H1 (cell line): ENCODE data around the gene ARMC12. TPM values are rescaled to one million over a fixed set of nuclear protein-coding genes. Genes with fewer than 3 reads are reported as not detected.

Experiments
- CTCF ChIA-PET: fragments of 300-600 bp; sonication (Branson Sonifier 250); formaldehyde crosslinking; loops from one replicate; lab custom pipeline; 2021; ENCODE audit not compliant: partially characterized antibody; lab: Charles Lee
- POLR2A ChIA-PET: fragments of 300-600 bp; sonication (Branson Sonifier 250); formaldehyde crosslinking; loops from one replicate; lab custom pipeline; 2021; ENCODE audit warnings: inconsistent platforms; ENCODE audit not compliant: partially characterized antibody; lab: Charles Lee
- DNase-seq, 2 experiments: peaks; one replicate each; pipeline versions ENCODE4 v3.0.0 to v3.0.0-alpha.2; 2010 to 2022; ENCODE audit warnings: low spot score in 2 of 2, low read depth in 1 of 2, mixed read lengths in 1 of 2
- FAIRE-seq: peaks from 2 replicates; lab custom pipeline; 2011; peaks lifted over from hg19 to GRCh38; lab: Jason Lieb, UNC
- H2AFZ ChIP-seq: 2 replicates; pipeline ENCODE4 v1.8.1; 2012; ENCODE audit warnings: low read length, inconsistent platforms
- H2AK5ac ChIP-seq: 2 replicates; pipeline ENCODE4 v1.6.1; 2013; ENCODE audit warnings: low read depth, low read length
- H2BK120ac ChIP-seq: replicated peaks from 2 replicates; pipeline ENCODE3; 2013; ENCODE audit warnings: low read depth, low read length, inconsistent platforms
- H2BK12ac ChIP-seq: 2 replicates; pipeline ENCODE4 v1.6.1; 2013; ENCODE audit warnings: low read depth, low read length
- H2BK15ac ChIP-seq: 2 replicates; pipeline ENCODE4 v1.6.1; 2013; ENCODE audit warnings: low read length
- H2BK20ac ChIP-seq: 2 replicates; pipeline ENCODE4 v1.6.1; 2013; ENCODE audit warnings: low read length
- H2BK5ac ChIP-seq: 2 replicates; pipeline ENCODE4 v1.6.1; 2013; ENCODE audit warnings: low read depth, low read length
- H3K14ac ChIP-seq: 2 replicates; pipeline ENCODE4 v1.6.1; 2013; ENCODE audit warnings: inconsistent platforms; ENCODE audit not compliant: insufficient read length
- H3K18ac ChIP-seq: 2 replicates; pipeline ENCODE4 v1.6.1; 2013; ENCODE audit warnings: low read length; ENCODE audit errors: extremely low read depth
- H3K23ac ChIP-seq: 2 replicates; pipeline ENCODE4 v1.6.1; 2013; ENCODE audit warnings: inconsistent platforms; ENCODE audit not compliant: insufficient read length
- H3K23me2 ChIP-seq: 2 replicates; pipeline ENCODE4 v1.6.1; 2013; ENCODE audit warnings: low read depth, low read length
- H3K27ac ChIP-seq: 2 replicates; pipeline ENCODE4 v1.6.1; 2011; ENCODE audit warnings: low read depth, low read length, inconsistent platforms
- H3K27me3 ChIP-seq, 4 experiments: replicated peaks in 1 of 4; 1 replicate in 1 of 4; 2 replicates in 3 of 4; pipeline versions ENCODE4 v1.6.1 to v1.8.1; 2011 to 2013; ENCODE audit warnings: low read length in 3 of 4, mild to moderate bottlenecking in 3 of 4, inconsistent platforms in 2 of 4, mixed read lengths in 2 of 4, moderate library complexity in 1 of 4; ENCODE audit not compliant: control insufficient read depth in 3 of 4, insufficient read depth in 3 of 4; ENCODE audit errors: extremely low read depth in 1 of 4
- H3K36me3 ChIP-seq, 4 experiments: 2 replicates each; pipeline versions ENCODE4 v1.6.1 to v1.8.1; 2011 to 2013; ENCODE audit warnings: mild to moderate bottlenecking in 4 of 4, low read length in 3 of 4, moderate library complexity in 2 of 4, control low read depth in 1 of 4, inconsistent platforms in 1 of 4; ENCODE audit not compliant: insufficient read depth in 4 of 4, control insufficient read depth in 2 of 4
- H3K4ac ChIP-seq: replicated peaks from 2 replicates; pipeline ENCODE3; 2013; ENCODE audit warnings: low read length, low read depth, mixed read lengths, inconsistent platforms; ENCODE audit not compliant: insufficient read length
- H3K4me1 ChIP-seq, 4 experiments: replicated peaks in 1 of 4; 1 replicate in 1 of 4; 2 replicates in 3 of 4; pipeline versions ENCODE4 v1.6.1 to v1.8.1; 2011 to 2013; ENCODE audit warnings: low read length in 3 of 4, inconsistent platforms in 2 of 4, mixed read lengths in 1 of 4; ENCODE audit not compliant: insufficient read depth in 4 of 4, control insufficient read depth in 3 of 4
- H3K4me2 ChIP-seq, 2 experiments: 2 replicates each; pipeline versions ENCODE4 v1.6.1 to v1.8.1; 2011 to 2013; ENCODE audit warnings: low read depth in 2 of 2, low read length in 2 of 2, control low read depth in 1 of 2, inconsistent platforms in 1 of 2, mild to moderate bottlenecking in 1 of 2; ENCODE audit not compliant: insufficient read depth in 1 of 2
- H3K4me3 ChIP-seq, 4 experiments: fragments of 200-600, 300-600 bp in 1 of 4; sonication (generic), shearing (Covaris generic), sonication (Bioruptor Twin) in 1 of 4; 2 replicates each; pipeline versions ENCODE4 v1.5.1 to v1.8.1; 2011 to 2016; ENCODE audit warnings: low read length in 4 of 4, low read depth in 3 of 4, control low read depth in 2 of 4, inconsistent platforms in 2 of 4, mild to moderate bottlenecking in 2 of 4, mixed read lengths in 1 of 4, moderate library complexity in 1 of 4; ENCODE audit not compliant: insufficient read depth in 2 of 4; ENCODE audit errors: extremely low read depth in 1 of 4
- H3K56ac ChIP-seq: replicated peaks from 2 replicates; pipeline ENCODE3; 2013; ENCODE audit warnings: low read depth, mild to moderate bottlenecking, mixed read lengths, low read length, inconsistent platforms; ENCODE audit not compliant: insufficient read length
- H3K79me1 ChIP-seq: 2 replicates; pipeline ENCODE4 v1.6.1; 2013; ENCODE audit warnings: low read depth, low read length, control low read depth
- H3K79me2 ChIP-seq, 2 experiments: 2 replicates each; pipeline versions ENCODE4 v1.6.1 to v1.8.1; 2012 to 2013; ENCODE audit warnings: low read length in 2 of 2, mild to moderate bottlenecking in 2 of 2, inconsistent platforms in 1 of 2; ENCODE audit not compliant: insufficient read depth in 2 of 2, control insufficient read depth in 1 of 2
- H3K9ac ChIP-seq, 4 experiments: replicated peaks in 1 of 4; 1 replicate in 1 of 4; 2 replicates in 3 of 4; pipeline versions ENCODE4 v1.6.1 to v1.8.1; 2011 to 2013; ENCODE audit warnings: low read depth in 3 of 4, low read length in 3 of 4, control low read depth in 2 of 4, mild to moderate bottlenecking in 2 of 4, moderate library complexity in 2 of 4, inconsistent platforms in 1 of 4; ENCODE audit errors: extremely low read depth in 1 of 4
- H3K9me3 ChIP-seq, 2 experiments: 2 replicates each; pipeline versions ENCODE4 v1.6.1 to v1.8.1; 2012 to 2013; ENCODE audit warnings: mild to moderate bottlenecking in 2 of 2, moderate library complexity in 2 of 2, control low read depth in 1 of 2, inconsistent platforms in 1 of 2, low read depth in 1 of 2, low read length in 1 of 2, mixed read lengths in 1 of 2; ENCODE audit not compliant: insufficient read depth in 2 of 2
- H4K20me1 ChIP-seq, 2 experiments: replicated peaks in 1 of 2; 2 replicates each; pipeline versions ENCODE3 to v1.8.1; 2011 to 2013; ENCODE audit warnings: inconsistent platforms in 2 of 2, low read length in 2 of 2, mild to moderate bottlenecking in 1 of 2; ENCODE audit not compliant: insufficient read depth in 2 of 2, control insufficient read depth in 1 of 2
- H4K5ac ChIP-seq: 2 replicates; pipeline ENCODE4 v1.6.1; 2013; ENCODE audit warnings: low read length, low read depth, mixed read lengths, inconsistent platforms; ENCODE audit not compliant: insufficient read length
- H4K8ac ChIP-seq: 2 replicates; pipeline ENCODE4 v1.8.0; 2013; ENCODE audit warnings: mild to moderate bottlenecking, moderate library complexity, low read length, inconsistent platforms; ENCODE audit not compliant: insufficient read depth; ENCODE audit errors: extremely low read depth
- H4K91ac ChIP-seq: replicated peaks from 2 replicates; pipeline ENCODE3; 2013; ENCODE audit warnings: low read length, mixed read lengths, inconsistent platforms; ENCODE audit not compliant: insufficient read length
- BRCA1 ChIP-seq: IDR thresholded peaks from 2 replicates; pipeline ENCODE4 v1.6.1; 2012; ENCODE audit warnings: low read depth, low read length, improper control_type of control experiment
- GABPA ChIP-seq: IDR thresholded peaks from 2 replicates; pipeline ENCODE4 v1.6.1; 2011; ENCODE audit warnings: mild to moderate bottlenecking, low read length, moderate library complexity, borderline replicate concordance; ENCODE audit not compliant: insufficient read depth
- GTF2F1 ChIP-seq: IDR thresholded peaks from 2 replicates; pipeline ENCODE4 v1.6.1; 2012; ENCODE audit warnings: low read depth, low read length, improper control_type of control experiment, borderline replicate concordance
- HDAC2 ChIP-seq, 2 experiments: fragments of 300-600 bp in 1 of 2; sonication (generic) in 1 of 2; IDR thresholded peaks; 2 replicates each; pipeline ENCODE4 v1.6.1; 2011 to 2012; ENCODE audit warnings: low read depth in 2 of 2, low read length in 2 of 2, mild to moderate bottlenecking in 2 of 2, moderate library complexity in 2 of 2, borderline replicate concordance in 1 of 2, inconsistent platforms in 1 of 2
- KDM4A ChIP-seq: IDR thresholded peaks from one replicate; pipeline ENCODE4 v1.7.1; 2012; ENCODE audit warnings: low read depth, mild to moderate bottlenecking, moderate library complexity, low read length, inconsistent platforms; ENCODE audit not compliant: severe bottlenecking
- RBBP5 ChIP-seq: IDR thresholded peaks from 2 replicates; pipeline ENCODE4 v1.7.1; 2012; ENCODE audit warnings: low read depth, mild to moderate bottlenecking, inconsistent platforms, low read length, moderate library complexity, borderline replicate concordance
- RFX5 ChIP-seq: IDR thresholded peaks from 2 replicates; pipeline ENCODE4 v1.6.1; 2011; ENCODE audit warnings: low read depth, low read length, improper control_type of control experiment, borderline replicate concordance
- SP1 ChIP-seq: IDR thresholded peaks from 2 replicates; pipeline ENCODE4 v1.6.1; 2011; ENCODE audit warnings: low read depth, low read length
- SP4 ChIP-seq: IDR thresholded peaks from 2 replicates; pipeline ENCODE4 v1.6.1; 2012; ENCODE audit warnings: low read length, inconsistent platforms
- TBP ChIP-seq: IDR thresholded peaks from 2 replicates; pipeline ENCODE4 v1.6.1; 2011; ENCODE audit warnings: low read depth, low read length, improper control_type of control experiment
- WGBS, 2 experiments: shearing (Covaris generic) in 1 of 2; methylation state at CpG; one replicate each; pipeline versions ENCODE4 v1.1.6 to v1.1.7; 2013 to 2015; ENCODE audit warnings: low lambda C conversion rate in 2 of 2, mixed read lengths in 2 of 2, inconsistent platforms in 1 of 2, low coverage in 1 of 2, missing lambda C conversion rate in 1 of 2; ENCODE audit not compliant: insufficient replicate concordance in 2 of 2, insufficient coverage in 1 of 2, insufficient read length in 1 of 2; ENCODE audit errors: extremely low coverage in 1 of 2, missing lambda C conversion rate in 1 of 2; 5-methylcytosine and 5-hydroxymethylcytosine counted together
- polyA plus RNA-seq, 7 experiments: library from polyadenylated mRNA; depleted of rRNA in 3 of 7; stranded (reverse) in 5 of 7; unstranded in 2 of 7; fragments of >200 nt in 5 of 7; fragments of 200-250 nt in 2 of 7; gene quantifications; 1 replicate in 5 of 7; 2 replicates in 1 of 7; 4 replicates in 1 of 7; pipeline versions ENCODE4 v1.2.1 to v1.2.3, GENCODE V29; 2011 to 2013; ENCODE audit warnings: missing spikeins in 2 of 7, mixed read lengths in 2 of 7
- total RNA-seq: library from RNA; stranded (reverse); fragmentation: NEBNext Ultra II Directional; extraction: Animal tissue kit (Norgen Biotek cat#: 25700); gene quantifications from 2 replicates; pipeline ENCODE4 v1.2.1, GENCODE V29; 2021
- TF ChIP-seq, protein P1 (sequence below), 3 experiments: IDR thresholded peaks; 1 replicate in 2 of 3; 2 replicates in 1 of 3; pipeline versions ENCODE4 v1.5.1 to v1.6.1; 2011; ENCODE audit warnings: low read length in 3 of 3, mild to moderate bottlenecking in 3 of 3, inconsistent platforms in 2 of 3, low read depth in 1 of 3, moderate library complexity in 1 of 3; ENCODE audit not compliant: insufficient read depth in 1 of 3; ENCODE audit errors: control extremely low read depth in 1 of 3

Gene ARMC12
- total and polyA plus RNA-seq, 2 of the 8 experiments (the other 6 are each of a cell fraction or from before 2014, with no cell fraction given), result 0.86 to 3.7 TPM

DNA sequence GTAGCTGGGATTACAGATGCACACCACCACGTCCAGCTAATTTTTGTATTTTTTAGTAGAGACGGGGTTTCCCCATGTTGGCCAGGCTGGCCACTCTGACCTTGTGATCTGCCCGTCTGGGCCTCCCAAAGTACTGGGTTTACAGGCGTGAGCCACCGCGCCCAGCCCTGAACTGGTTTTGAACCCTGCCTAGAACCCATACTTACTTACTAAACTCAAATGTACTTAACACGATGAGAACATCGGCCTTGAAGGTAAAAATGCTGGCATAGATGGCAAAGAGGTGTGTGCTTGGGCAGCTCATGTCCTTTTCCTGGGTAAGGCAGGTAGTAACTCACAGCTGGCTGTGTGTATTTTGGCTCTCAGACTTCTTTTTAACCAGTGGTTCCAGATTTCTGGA is 3.2 kb upstream of the ARMC12 start:
- Histone ChIP-seq H3K56ac (no peak overlapping the region), H3K27me3 (no peaks in the 10 kb centered on the region; a peak in 2 of 7 replicates), H3K4me1 (peaks cover 15 to 34% (median 18%) of the 10 kb centered on the region in 4 experiments), H3K36me3 (no peaks in the 10 kb centered on the region), H3K79me1 (no peaks in the 10 kb centered on the region), H3K4me3 (no peak overlapping the region), H2BK5ac (no peak overlapping the region), H3K4me2 (no peak overlapping the region), H2BK12ac (peak overlapping the region; percentile 69; the same call in 1 of the 2 replicates), H2BK20ac (0 out of 2 replicates have a peak overlapping the region, but pooled peaks have one; percentile 91), H3K23ac (no peak overlapping the region), H3K27ac (no peak overlapping the region), H3K79me2 (no peaks in the 10 kb centered on the region), H4K5ac (no peak overlapping the region), H3K23me2 (peaks cover 7% of the 10 kb centered on the region), H3K4ac (no peak overlapping the region), H2AK5ac (peak overlapping the region; percentile 70), H3K9ac (no peak overlapping the region), H4K20me1 (no peaks in the 10 kb centered on the region), H3K9me3 (no peaks in the 10 kb centered on the region), H3K18ac (no peak overlapping the region), H2BK15ac (no peak overlapping the region; the same call in 1 of the 2 replicates), H2AFZ (no peak overlapping the region), H3K14ac (no peak overlapping the region), H4K8ac (no peak overlapping the region), H4K91ac (no peak overlapping the region), H2BK120ac (no peak overlapping the region)
- ChIA-PET POLR2A (interaction anchor here (0.8 to 2.4 kb wide), 10 partner anchors 9 to 265 kb away, joined by 3 to 6 read pairs (median 3); no protein-coding TSS in a partner anchor), CTCF (interaction anchor here (0.9 to 7.2 kb wide), 16 partner anchors 8 to 214 kb away, joined by 3 to 84 read pairs (median 4); no protein-coding TSS in a partner anchor)
- 97% methylated on average over 8 of the region's 8 CpGs; no CpG with 5 or more reads in 1 of the 2 experiments for WGBS, 2 experiments
- DNase-seq, result no peak
- FAIRE-seq, result no peak
- no peak for TF ChIP-seq SP4
- TF ChIP-seq KDM4A, result no peak
- TF ChIP-seq SP1, result no peak
- TF ChIP-seq BRCA1, result no peak
- TF ChIP-seq GTF2F1, result no peak
- TF ChIP-seq, protein P1, sequence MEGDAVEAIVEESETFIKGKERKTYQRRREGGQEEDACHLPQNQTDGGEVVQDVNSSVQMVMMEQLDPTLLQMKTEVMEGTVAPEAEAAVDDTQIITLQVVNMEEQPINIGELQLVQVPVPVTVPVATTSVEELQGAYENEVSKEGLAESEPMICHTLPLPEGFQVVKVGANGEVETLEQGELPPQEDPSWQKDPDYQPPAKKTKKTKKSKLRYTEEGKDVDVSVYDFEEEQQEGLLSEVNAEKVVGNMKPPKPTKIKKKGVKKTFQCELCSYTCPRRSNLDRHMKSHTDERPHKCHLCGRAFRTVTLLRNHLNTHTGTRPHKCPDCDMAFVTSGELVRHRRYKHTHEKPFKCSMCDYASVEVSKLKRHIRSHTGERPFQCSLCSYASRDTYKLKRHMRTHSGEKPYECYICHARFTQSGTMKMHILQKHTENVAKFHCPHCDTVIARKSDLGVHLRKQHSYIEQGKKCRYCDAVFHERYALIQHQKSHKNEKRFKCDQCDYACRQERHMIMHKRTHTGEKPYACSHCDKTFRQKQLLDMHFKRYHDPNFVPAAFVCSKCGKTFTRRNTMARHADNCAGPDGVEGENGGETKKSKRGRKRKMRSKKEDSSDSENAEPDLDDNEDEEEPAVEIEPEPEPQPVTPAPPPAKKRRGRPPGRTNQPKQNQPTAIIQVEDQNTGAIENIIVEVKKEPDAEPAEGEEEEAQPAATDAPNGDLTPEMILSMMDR (IDR thresholded peaks at IDR 0.05; ENCODE audit: control extremely low read depth in 1 of 3, insufficient read depth in 1 of 3, low read depth in 1 of 3, low read length in 3 of 3), result no peak
- TF ChIP-seq GABPA, result no peak
- TF ChIP-seq RFX5, result no peak
- TF ChIP-seq RBBP5, result no peak
- no peak for TF ChIP-seq HDAC2 (IDR thresholded peaks at IDR 0.05; ENCODE audit: borderline replicate concordance in 1 of 2, low read depth in 2 of 2, low read length in 2 of 2)
- no peak for TF ChIP-seq TBP
